Measurements from ENCODE around the gene CIB1. TPM values are rescaled to one million over a fixed set of nuclear protein-coding genes. Genes with fewer than 3 reads are reported as not detected.

The CIB1 gene
- total and polyA plus RNA-seq, 10 of the 15 experiments (the other 5 are each of a cell fraction or from before 2014, with no cell fraction given): 10.8 to 155 (median 81.9) TPM

DNA sequence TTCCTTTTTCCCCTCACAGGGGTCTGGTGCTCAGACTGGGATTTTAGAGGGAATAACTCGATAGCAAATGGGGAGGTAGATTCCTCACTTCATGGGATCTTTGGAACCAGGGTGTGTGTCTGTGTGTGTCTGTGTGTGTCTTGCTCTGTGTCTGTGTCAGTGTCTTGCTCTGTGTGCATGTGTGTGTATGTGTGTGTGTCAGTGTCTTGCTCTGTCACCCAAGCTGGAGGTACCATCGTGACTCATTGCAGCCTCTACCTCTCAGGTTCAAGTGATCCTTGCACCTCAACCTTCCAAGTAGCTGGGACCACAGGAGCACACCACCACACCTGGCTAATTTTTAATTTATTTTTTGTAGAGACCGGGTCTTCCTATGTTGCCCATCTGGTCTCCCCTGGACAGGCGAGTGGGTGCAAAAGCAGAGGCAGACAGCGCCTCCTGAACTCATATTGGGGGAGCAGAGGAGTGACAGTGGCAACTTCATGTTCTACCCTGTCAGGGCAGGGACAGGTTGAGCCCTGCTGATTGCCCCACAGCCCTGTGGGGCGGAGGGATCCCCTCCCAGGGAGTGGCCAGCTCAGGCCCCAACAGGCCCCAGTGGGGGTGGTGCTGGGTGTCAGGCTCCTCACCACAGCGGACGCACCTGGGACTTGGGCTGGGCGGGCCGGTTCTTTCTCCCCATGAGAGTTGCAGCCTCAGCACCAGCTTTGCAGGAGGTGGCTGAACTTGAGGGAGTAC is 43.0 kb downstream of the CIB1 start (continued):
- TF ChIP-seq, protein P1, sequence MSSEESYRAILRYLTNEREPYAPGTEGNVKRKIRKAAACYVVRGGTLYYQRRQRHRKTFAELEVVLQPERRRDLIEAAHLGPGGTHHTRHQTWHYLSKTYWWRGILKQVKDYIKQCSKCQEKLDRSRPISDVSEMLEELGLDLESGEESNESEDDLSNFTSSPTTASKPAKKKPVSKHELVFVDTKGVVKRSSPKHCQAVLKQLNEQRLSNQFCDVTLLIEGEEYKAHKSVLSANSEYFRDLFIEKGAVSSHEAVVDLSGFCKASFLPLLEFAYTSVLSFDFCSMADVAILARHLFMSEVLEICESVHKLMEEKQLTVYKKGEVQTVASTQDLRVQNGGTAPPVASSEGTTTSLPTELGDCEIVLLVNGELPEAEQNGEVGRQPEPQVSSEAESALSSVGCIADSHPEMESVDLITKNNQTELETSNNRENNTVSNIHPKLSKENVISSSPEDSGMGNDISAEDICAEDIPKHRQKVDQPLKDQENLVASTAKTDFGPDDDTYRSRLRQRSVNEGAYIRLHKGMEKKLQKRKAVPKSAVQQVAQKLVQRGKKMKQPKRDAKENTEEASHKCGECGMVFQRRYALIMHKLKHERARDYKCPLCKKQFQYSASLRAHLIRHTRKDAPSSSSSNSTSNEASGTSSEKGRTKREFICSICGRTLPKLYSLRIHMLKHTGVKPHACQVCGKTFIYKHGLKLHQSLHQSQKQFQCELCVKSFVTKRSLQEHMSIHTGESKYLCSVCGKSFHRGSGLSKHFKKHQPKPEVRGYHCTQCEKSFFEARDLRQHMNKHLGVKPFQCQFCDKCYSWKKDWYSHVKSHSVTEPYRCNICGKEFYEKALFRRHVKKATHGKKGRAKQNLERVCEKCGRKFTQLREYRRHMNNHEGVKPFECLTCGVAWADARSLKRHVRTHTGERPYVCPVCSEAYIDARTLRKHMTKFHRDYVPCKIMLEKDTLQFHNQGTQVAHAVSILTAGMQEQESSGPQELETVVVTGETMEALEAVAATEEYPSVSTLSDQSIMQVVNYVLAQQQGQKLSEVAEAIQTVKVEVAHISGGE (CRISPR knock-in tag; IDR thresholded peaks at IDR 0.05): no peak
- no peak for TF ChIP-seq CREB1 (IDR thresholded peaks at IDR 0.05; ENCODE audit: low read depth)
- TF ChIP-seq TCF3 (IDR thresholded peaks at IDR 0.05; ENCODE audit: borderline replicate concordance, insufficient read depth, low read depth, low read length): peak; percentile 70
- no peak for TF ChIP-seq TCF7 (IDR thresholded peaks at IDR 0.05; ENCODE audit: borderline replicate concordance)
- TF ChIP-seq SUZ12 (IDR thresholded peaks at IDR 0.05; ENCODE audit: unreplicated experiment): no peak
- no peak for TF ChIP-seq MYC (IDR thresholded peaks at IDR 0.05; ENCODE audit: insufficient read depth, insufficient read length, insufficient replicate concordance, low read length, severe bottlenecking)
- TF ChIP-seq, protein P2, sequence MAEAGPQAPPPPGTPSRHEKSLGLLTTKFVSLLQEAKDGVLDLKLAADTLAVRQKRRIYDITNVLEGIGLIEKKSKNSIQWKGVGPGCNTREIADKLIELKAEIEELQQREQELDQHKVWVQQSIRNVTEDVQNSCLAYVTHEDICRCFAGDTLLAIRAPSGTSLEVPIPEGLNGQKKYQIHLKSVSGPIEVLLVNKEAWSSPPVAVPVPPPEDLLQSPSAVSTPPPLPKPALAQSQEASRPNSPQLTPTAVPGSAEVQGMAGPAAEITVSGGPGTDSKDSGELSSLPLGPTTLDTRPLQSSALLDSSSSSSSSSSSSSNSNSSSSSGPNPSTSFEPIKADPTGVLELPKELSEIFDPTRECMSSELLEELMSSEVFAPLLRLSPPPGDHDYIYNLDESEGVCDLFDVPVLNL (IDR thresholded peaks at IDR 0.05; ENCODE audit: low read depth, low read length): no peak
- TF ChIP-seq ZNF592 (IDR thresholded peaks at IDR 0.05): no peak
- no peak for TF ChIP-seq MAX (IDR thresholded peaks at IDR 0.05; ENCODE audit: low read depth, low read length)
- no peak for TF ChIP-seq JUNB (IDR thresholded peaks at IDR 0.05)
- TF ChIP-seq, protein P3, sequence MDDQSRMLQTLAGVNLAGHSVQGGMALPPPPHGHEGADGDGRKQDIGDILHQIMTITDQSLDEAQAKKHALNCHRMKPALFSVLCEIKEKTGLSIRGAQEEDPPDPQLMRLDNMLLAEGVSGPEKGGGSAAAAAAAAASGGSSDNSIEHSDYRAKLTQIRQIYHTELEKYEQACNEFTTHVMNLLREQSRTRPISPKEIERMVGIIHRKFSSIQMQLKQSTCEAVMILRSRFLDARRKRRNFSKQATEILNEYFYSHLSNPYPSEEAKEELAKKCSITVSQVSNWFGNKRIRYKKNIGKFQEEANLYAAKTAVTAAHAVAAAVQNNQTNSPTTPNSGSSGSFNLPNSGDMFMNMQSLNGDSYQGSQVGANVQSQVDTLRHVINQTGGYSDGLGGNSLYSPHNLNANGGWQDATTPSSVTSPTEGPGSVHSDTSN (IDR thresholded peaks at IDR 0.05; ENCODE audit: insufficient replicate concordance, low read depth, low read length): no peak
- no peak for TF ChIP-seq PAX8 (IDR thresholded peaks at IDR 0.05)
- TF ChIP-seq NR2C2 (IDR thresholded peaks at IDR 0.05; ENCODE audit: borderline replicate concordance, control insufficient read depth, insufficient read length, low read depth): no peak
- no peak for TF ChIP-seq GATAD2B (conservative IDR thresholded peaks at IDR 0.05; ENCODE audit: low read depth)
- no peak for TF ChIP-seq RFX5 (IDR thresholded peaks at IDR 0.05; ENCODE audit: low read depth, low read length)
- no peak for TF ChIP-seq KAT2A (conservative IDR thresholded peaks at IDR 0.05; ENCODE audit: control insufficient read depth, low read depth, low read length)
- TF ChIP-seq DPF2 (IDR thresholded peaks at IDR 0.05): no peak
- TF ChIP-seq WRNIP1 (IDR thresholded peaks at IDR 0.05; ENCODE audit: borderline replicate concordance, low read depth, low read length): no peak
- 0 out of 2 replicates have a peak, but pooled peaks have one; percentile 10 for TF ChIP-seq RUNX3 (IDR thresholded peaks at IDR 0.05; ENCODE audit: low read length)
